OCI-LY7 (cell line): ENCODE data around the gene GDPD3.

Experiments
- CTCF ChIP-seq: fragments of 200-600 bp; sonication (generic); conservative IDR thresholded peaks from 2 replicates; pipeline ENCODE4 v1.5.1; 2014; ENCODE audit warnings: mild to moderate bottlenecking, antibody characterized with exemption, low read length, moderate library complexity, mixed read lengths
- EZH2phosphoT487 ChIP-seq: fragments of 200-600 bp; sonication (generic); IDR thresholded peaks from 2 replicates; pipeline ENCODE4 v1.6.1; 2018; ENCODE audit warnings: low read depth, borderline replicate concordance, mild to moderate bottlenecking, mixed run types, antibody characterized with exemption, low read length, moderate library complexity, mixed read lengths

GRCh38 chr16:30116291-30117207, 3.2 kb upstream of the GDPD3 start:
- TF ChIP-seq CTCF (no peak), EZH2phosphoT487 (no peak)
